Keratinocyte (primary cell): Measurements from ENCODE around the gene PLEKHG5. TPM values are rescaled to one million over a fixed set of nuclear protein-coding genes. Genes with fewer than 3 reads are reported as not detected.

Experiments used
- DNase-seq: peaks from one replicate; pipeline ENCODE4 v3.0.0-alpha.2; 2011; ENCODE audit warnings: low read depth, missing footprints, low spot score
- FAIRE-seq: peaks from 2 replicates; lab custom pipeline; 2011; peaks lifted over from hg19 to GRCh38; lab: Jason Lieb, UNC
- H2AFZ ChIP-seq: 2 replicates; pipeline ENCODE4 v1.6.0; 2012; ENCODE audit warnings: low read length, control low read depth, inconsistent platforms; ENCODE audit not compliant: control insufficient read depth
- H3K27ac ChIP-seq: 2 replicates; pipeline ENCODE4 v1.5.1; 2011; ENCODE audit warnings: low read length; ENCODE audit not compliant: control insufficient read depth, insufficient read depth
- H3K27me3 ChIP-seq: 3 replicates; pipeline ENCODE4 v1.6.0; 2011; ENCODE audit warnings: low read length; ENCODE audit not compliant: control insufficient read depth, insufficient read depth; ENCODE audit errors: extremely low read depth
- H3K36me3 ChIP-seq, 2 experiments: 2 replicates in 1 of 2; 3 replicates in 1 of 2; pipeline ENCODE4 v1.5.1; 2011; ENCODE audit warnings: low read length in 2 of 2, mild to moderate bottlenecking in 1 of 2; ENCODE audit not compliant: control insufficient read depth in 2 of 2, insufficient read depth in 2 of 2; ENCODE audit errors: extremely low read depth in 1 of 2
- H3K4me1 ChIP-seq: 3 replicates; pipeline ENCODE4 v1.5.1; 2011; ENCODE audit warnings: low read length; ENCODE audit not compliant: control insufficient read depth, insufficient read depth; ENCODE audit errors: extremely low read depth
- H3K4me2 ChIP-seq: 3 replicates; pipeline ENCODE4 v1.6.0; 2011; ENCODE audit warnings: low read depth, low read length; ENCODE audit not compliant: control insufficient read depth, insufficient read depth; ENCODE audit errors: extremely low read depth
- H3K4me3 ChIP-seq, 3 experiments: fragments of 200-600 bp in 1 of 3; sonication (generic) in 1 of 3; 2 replicates in 2 of 3; 3 replicates in 1 of 3; pipeline ENCODE4 v1.5.1; 2011 to 2016; ENCODE audit warnings: low read length in 3 of 3, mild to moderate bottlenecking in 3 of 3, control low read depth in 2 of 3, inconsistent platforms in 1 of 3, low read depth in 1 of 3, mixed read lengths in 1 of 3, mixed run types in 1 of 3, moderate library complexity in 1 of 3; ENCODE audit not compliant: control insufficient read depth in 2 of 3, insufficient read depth in 2 of 3; ENCODE audit errors: extremely low read depth in 1 of 3
- H3K79me2 ChIP-seq: 2 replicates; pipeline ENCODE4 v1.6.0; 2012; ENCODE audit warnings: low read length; ENCODE audit not compliant: control insufficient read depth, insufficient read depth
- H3K9ac ChIP-seq: 3 replicates; pipeline ENCODE4 v1.6.0; 2011; ENCODE audit warnings: low read length; ENCODE audit not compliant: control insufficient read depth, insufficient read depth; ENCODE audit errors: extremely low read depth
- H3K9me1 ChIP-seq: 3 replicates; pipeline ENCODE4 v1.6.0; 2011; ENCODE audit warnings: low read length; ENCODE audit not compliant: control insufficient read depth, insufficient read depth; ENCODE audit errors: extremely low read depth
- H3K9me3 ChIP-seq: 2 replicates; pipeline ENCODE4 v1.5.1; 2012; ENCODE audit warnings: low read depth, low read length; ENCODE audit not compliant: control insufficient read depth
- H4K20me1 ChIP-seq: 3 replicates; pipeline ENCODE4 v1.6.0; 2011; ENCODE audit warnings: low read length; ENCODE audit not compliant: control insufficient read depth, insufficient read depth; ENCODE audit errors: extremely low read depth
- EZH2 ChIP-seq: IDR thresholded peaks from one replicate; pipeline ENCODE4 v1.6.1; 2012; ENCODE audit warnings: inconsistent platforms, mild to moderate bottlenecking, low read length, moderate library complexity
- dilution Hi-C: fragments of 300-500 bp; cut with MboI; formaldehyde crosslinking; loops from one replicate; pipeline ENCODE4 v1.7.0; 2020; ENCODE audit warnings: low sequenced_read_pairs; ENCODE audit not compliant: extremely low pct_ligation_motif_present
- polyA plus RNA-seq, 5 experiments: library from polyadenylated mRNA; depleted of rRNA in 3 of 5; stranded (reverse) in 3 of 5; stranded (forward) in 1 of 5; unstranded in 1 of 5; fragments of >200 nt; gene quantifications; 1 replicate in 1 of 5; 2 replicates in 3 of 5; 3 replicates in 1 of 5; pipeline versions ENCODE4 v1.2.1 to v1.2.3, GENCODE V29; 2011 to 2012; ENCODE audit warnings: missing spikeins in 2 of 5, low read depth in 1 of 5, low replicate concordance in 1 of 5
- TF ChIP-seq, protein P1 (sequence below), 3 experiments: IDR thresholded peaks in 1 of 3; conservative IDR thresholded peaks in 1 of 3; optimal IDR thresholded peaks in 1 of 3; 2 replicates in 2 of 3; 3 replicates in 1 of 3; pipeline versions ENCODE3 to v1.5.1; 2011; ENCODE audit warnings: low read length in 3 of 3, mild to moderate bottlenecking in 3 of 3, moderate library complexity in 2 of 3, control low read depth in 1 of 3, inconsistent platforms in 1 of 3; ENCODE audit not compliant: insufficient read depth in 2 of 3; ENCODE audit errors: extremely low read depth in 1 of 3

The PLEKHG5 gene
- polyA plus RNA-seq, 1 donor (not counting 4 experiments of a cell fraction or from before 2014, with no cell fraction given): 11.8 TPM

DNA sequence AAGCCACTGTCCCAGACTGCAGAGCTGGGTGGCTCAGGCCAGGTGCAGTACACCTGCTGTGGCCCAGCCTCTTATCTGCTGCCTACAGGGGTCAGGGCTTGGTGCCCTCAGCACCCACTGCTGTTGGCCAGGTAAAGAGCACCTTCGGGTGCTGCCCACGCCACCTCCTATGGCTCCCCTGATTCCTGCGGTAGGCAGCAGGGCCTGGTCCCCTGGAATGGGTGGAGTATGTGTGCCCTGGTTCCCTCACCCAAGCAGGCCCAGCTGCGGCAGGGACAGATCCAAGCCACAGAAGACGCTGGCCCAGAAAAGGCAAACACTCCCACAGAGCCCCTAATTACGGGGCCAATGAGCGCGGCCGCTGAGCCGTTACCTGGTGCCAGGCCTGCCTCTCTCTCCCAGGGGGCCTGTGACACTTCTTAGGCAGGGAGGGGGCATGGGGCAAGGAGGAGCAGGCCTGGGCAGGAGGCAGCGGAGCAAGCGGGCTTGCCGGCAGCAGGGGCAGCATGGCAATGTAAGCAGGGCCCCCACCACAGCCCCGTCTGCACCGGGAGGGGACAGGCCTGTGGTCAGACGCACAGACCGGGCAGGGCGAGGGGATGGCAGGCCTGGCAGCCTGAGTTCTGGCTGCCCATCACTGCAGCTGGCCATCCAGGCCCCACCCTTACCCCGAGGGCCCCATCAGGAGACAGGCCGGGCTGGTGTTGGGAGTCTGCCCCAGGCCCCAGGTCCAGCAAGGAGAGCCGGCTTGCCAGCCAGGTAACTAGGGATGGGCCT lies 47.9 kb downstream of the PLEKHG5 start:
- FAIRE-seq: no peak
- Histone ChIP-seq H2AFZ (no peak overlapping the region), H4K20me1 (no peaks in the 10 kb centered on the region), H3K4me3 (no peak overlapping the region), H3K9me3 (no peaks in the 10 kb centered on the region), H3K36me3 (no peaks in the 10 kb centered on the region), H3K27me3 (peaks cover 23% of the 10 kb centered on the region), H3K4me2 (no peak overlapping the region), H3K9me1 (no peaks in the 10 kb centered on the region), H3K9ac (no peak overlapping the region), H3K4me1 (no peaks in the 10 kb centered on the region), H3K79me2 (no peaks in the 10 kb centered on the region), H3K27ac (no peak overlapping the region)
- dilution Hi-C loops: no loop called here
- DNase-seq: no peak
- TF ChIP-seq EZH2: no peak
- TF ChIP-seq, protein P1, sequence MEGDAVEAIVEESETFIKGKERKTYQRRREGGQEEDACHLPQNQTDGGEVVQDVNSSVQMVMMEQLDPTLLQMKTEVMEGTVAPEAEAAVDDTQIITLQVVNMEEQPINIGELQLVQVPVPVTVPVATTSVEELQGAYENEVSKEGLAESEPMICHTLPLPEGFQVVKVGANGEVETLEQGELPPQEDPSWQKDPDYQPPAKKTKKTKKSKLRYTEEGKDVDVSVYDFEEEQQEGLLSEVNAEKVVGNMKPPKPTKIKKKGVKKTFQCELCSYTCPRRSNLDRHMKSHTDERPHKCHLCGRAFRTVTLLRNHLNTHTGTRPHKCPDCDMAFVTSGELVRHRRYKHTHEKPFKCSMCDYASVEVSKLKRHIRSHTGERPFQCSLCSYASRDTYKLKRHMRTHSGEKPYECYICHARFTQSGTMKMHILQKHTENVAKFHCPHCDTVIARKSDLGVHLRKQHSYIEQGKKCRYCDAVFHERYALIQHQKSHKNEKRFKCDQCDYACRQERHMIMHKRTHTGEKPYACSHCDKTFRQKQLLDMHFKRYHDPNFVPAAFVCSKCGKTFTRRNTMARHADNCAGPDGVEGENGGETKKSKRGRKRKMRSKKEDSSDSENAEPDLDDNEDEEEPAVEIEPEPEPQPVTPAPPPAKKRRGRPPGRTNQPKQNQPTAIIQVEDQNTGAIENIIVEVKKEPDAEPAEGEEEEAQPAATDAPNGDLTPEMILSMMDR (optimal IDR thresholded peaks at IDR 0.05 in 1 of 3, IDR thresholded peaks at IDR 0.05 in 1 of 3, conservative IDR thresholded peaks at IDR 0.05 in 1 of 3; ENCODE audit: extremely low read depth in 1 of 3, insufficient read depth in 2 of 3, low read length in 3 of 3): no peak

DNA sequence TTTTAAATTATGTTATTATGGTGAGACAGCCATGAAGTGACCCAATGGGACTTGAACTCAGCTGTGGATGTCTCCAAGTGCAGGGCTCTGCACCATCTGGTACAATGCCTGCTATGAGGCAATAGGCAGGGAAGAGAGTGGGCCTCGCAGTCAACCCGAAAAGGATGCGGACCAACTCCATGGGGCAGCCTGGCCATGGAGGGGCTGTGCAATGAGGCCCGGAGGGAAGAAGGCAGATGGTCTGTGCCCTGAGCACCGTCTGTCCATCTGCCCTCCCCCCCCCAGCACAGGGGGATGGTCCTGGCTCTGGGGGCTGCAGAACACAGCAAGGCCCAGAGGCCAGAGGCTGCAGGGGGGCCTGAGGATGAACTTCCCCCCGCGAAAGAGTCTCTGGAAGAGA lies 49.9 kb downstream of the PLEKHG5 start:
- no peak for TF ChIP-seq EZH2
- TF ChIP-seq, protein P1 (optimal IDR thresholded peaks at IDR 0.05 in 1 of 3, IDR thresholded peaks at IDR 0.05 in 1 of 3, conservative IDR thresholded peaks at IDR 0.05 in 1 of 3; ENCODE audit: extremely low read depth in 1 of 3, insufficient read depth in 2 of 3, low read length in 3 of 3): no peak
- H3K27me3 ChIP-seq: peaks cover 3% of the 10 kb centered on the region

More for the DNA sequence above, 49.9 kb downstream of the PLEKHG5 start:
- H3K4me2 ChIP-seq: no peak overlapping the region
- no peaks in the 10 kb centered on the region for H3K9me3 ChIP-seq
- no peak for FAIRE-seq
- no peak overlapping the region for H3K9ac ChIP-seq
- H2AFZ ChIP-seq: no peak overlapping the region
- H3K4me3 ChIP-seq: no peak overlapping the region
- no peak overlapping the region for H3K27ac ChIP-seq
- no peaks in the 10 kb centered on the region for H3K4me1 ChIP-seq
- no peaks in the 10 kb centered on the region for H3K36me3 ChIP-seq
- no peaks in the 10 kb centered on the region for H3K9me1 ChIP-seq
- no peaks in the 10 kb centered on the region for H3K79me2 ChIP-seq
- H4K20me1 ChIP-seq: no peaks in the 10 kb centered on the region
- dilution Hi-C loops: no loop called here
- no peak for DNase-seq
